Measurements from ENCODE around the gene TBC1D25.

The TBC1D25 gene

GRCh38 chrX:48569958-48570357, 30.4 kb downstream of the TBC1D25 start:
- DNase-seq, result no peak

- peak; percentile 5 for DNase-seq
These were observed 34.3 kb downstream of the TBC1D25 start for GRCh38 chrX:48573690-48574269.

GRCh38 chrX:48574270-48575266, 35.1 kb downstream of the TBC1D25 start, which contains the start of gene RBM3:
TSS of gene RBM3 (plus strand) at chrX:48574484. CDS start at chrX:48575181, 697 bp downstream.
- peak; percentile 84 for DNase-seq

GRCh38 chrX:48575642-48576041, 36.1 kb downstream of the TBC1D25 start:
- no peak for DNase-seq

- no peak for DNase-seq
These were observed 36.6 kb downstream of the TBC1D25 start for GRCh38 chrX:48576108-48576507.

- DNase-seq, result no peak
These were observed 39.2 kb downstream of the TBC1D25 start for GRCh38 chrX:48578661-48579128.

GRCh38 chrX:48579259-48579658, 39.7 kb downstream of the TBC1D25 start:
- DNase-seq, result no peak

- no peak for DNase-seq
These were observed 41.1 kb downstream of the TBC1D25 start for GRCh38 chrX:48580662-48581061.

- DNase-seq, result no peak
These were observed 45.2 kb downstream of the TBC1D25 start for GRCh38 chrX:48584698-48585097.

GRCh38 chrX:48589482-48590162, 50.1 kb downstream of the TBC1D25 start:
- no peak for DNase-seq

GRCh38 chrX:48590203-48591103, 50.9 kb downstream of the TBC1D25 start:
- DNase-seq, result no peak

GRCh38 chrX:48591255-48591791, 51.8 kb downstream of the TBC1D25 start:
- no peak for DNase-seq

GRCh38 chrX:48592971-48593370, 53.5 kb downstream of the TBC1D25 start:
- no peak for DNase-seq

- DNase-seq, result no peak
These were observed 56.4 kb downstream of the TBC1D25 start for GRCh38 chrX:48595929-48596328.

GRCh38 chrX:48597353-48598264, 58.1 kb downstream of the TBC1D25 start, which contains the start of gene WDR13:
TSS of gene WDR13 (plus strand) at chrX:48597492. CDS start at chrX:48597997, 505 bp downstream.
- DNase-seq, result peak; percentile 80

- no peak for DNase-seq
These were observed 59.1 kb downstream of the TBC1D25 start for GRCh38 chrX:48598614-48599013.

GRCh38 chrX:48599341-48599740, 59.8 kb downstream of the TBC1D25 start:
- no peak for DNase-seq

GRCh38 chrX:48600226-48600625, 60.7 kb downstream of the TBC1D25 start:
- no peak for DNase-seq

GRCh38 chrX:48601741-48602394, 62.4 kb downstream of the TBC1D25 start:
- no peak for DNase-seq

- no peak for DNase-seq
These were observed 65.2 kb downstream of the TBC1D25 start for GRCh38 chrX:48604701-48605100.
